T-helper 1 cell treated with Interleukin-12 subunit alpha and Interleukin-12 subunit beta and Interleukin-4 antibody, amounts not matched to agents 30 ng/mL and 1 ng/mL, for 36 hours (primary cell): Measurements from ENCODE around the gene GUSB. TPM values are rescaled to one million over a fixed set of nuclear protein-coding genes. Genes with fewer than 3 reads are reported as not detected.
"Not testable (repeated sequence)": the region's sequence is repeated elsewhere in the genome, so short reads cannot be mapped to it uniquely, and the experiment has no call there.

Experiments
- intact Hi-C: fragments of 100-400 bp; cut with micrococcal nuclease; formaldehyde crosslinking; loops from one replicate; pipeline ENCODE4 v1.15.1; 2024
- total RNA-seq: library from RNA; stranded (reverse); gene quantifications from 2 replicates; pipeline ENCODE4 v1.2.3, GENCODE V29; 2022

GUSB gene
- total RNA-seq, 1 donor from 2014 or later: 59.9 TPM

- intact Hi-C loops: no loop called here
Measured at GRCh38 chr7:65976659-65977196, 5.3 kb downstream of the GUSB start.

- intact Hi-C loops: no loop called here
Measured at GRCh38 chr7:65975814-65976445, 6.1 kb downstream of the GUSB start.

GRCh38 chr7:65974876-65975275 is 7.1 kb downstream of the GUSB start:
- intact Hi-C loops: no loop called here

GRCh38 chr7:65974191-65974801 is 7.7 kb downstream of the GUSB start:
- intact Hi-C loops: no loop called here

- intact Hi-C loops: no loop called here
Measured at GRCh38 chr7:65972976-65973375, 9.0 kb downstream of the GUSB start.

GRCh38 chr7:65971021-65971420 is 11.0 kb downstream of the GUSB start:
- intact Hi-C loops: no loop called here

GRCh38 chr7:65968256-65969185 is 13.5 kb downstream of the GUSB start:
- intact Hi-C loops: no loop called here

GRCh38 chr7:65967361-65968155 is 14.5 kb downstream of the GUSB start:
- intact Hi-C loops: no loop called here

- intact Hi-C loops: no loop called here
Measured at GRCh38 chr7:65966146-65966545, 15.9 kb downstream of the GUSB start.

GRCh38 chr7:65964671-65965070 is 17.3 kb downstream of the GUSB start:
- intact Hi-C loops: not testable (repeated sequence)

GRCh38 chr7:65962033-65962432 is 20.0 kb downstream of the GUSB start:
- intact Hi-C loops: no loop called here

- intact Hi-C loops: no loop called here
Measured at GRCh38 chr7:65960351-65961074, 21.5 kb downstream of the GUSB start.

- intact Hi-C loops: no loop called here
Measured at GRCh38 chr7:65955718-65956117, 26.3 kb downstream of the GUSB start.

GRCh38 chr7:65953890-65954450 is 28.0 kb downstream of the GUSB start:
- intact Hi-C loops: no loop called here

GRCh38 chr7:65953001-65953720 is 28.9 kb downstream of the GUSB start:
- intact Hi-C loops: no loop called here

- intact Hi-C loops: no loop called here
Measured at GRCh38 chr7:65951837-65952578, 30.0 kb downstream of the GUSB start.

GRCh38 chr7:65946904-65947303 is 35.1 kb downstream of the GUSB start:
- intact Hi-C loops: no loop called here

- intact Hi-C loops: not testable (repeated sequence)
Measured at GRCh38 chr7:65945787-65946186, 36.2 kb downstream of the GUSB start.
